ENCODE results near the gene LCLAT1.

GRCh38 chr2:30688956-30689401 lies 241.9 kb downstream of the LCLAT1 start:
- TF ChIP-seq GATA2 (IDR thresholded peaks at IDR 0.05; ENCODE audit: low read depth, low read length) (no peak), GATA3 (IDR thresholded peaks at IDR 0.05; ENCODE audit: low read depth, low read length) (no peak)

Measured in SH-SY5Y (cell line).